Measurements from ENCODE around the gene CCDC171.

- TF ChIP-seq CTCF (IDR thresholded peaks at IDR 0.05), result no peak
- no peak for TF ChIP-seq POLR2A (IDR thresholded peaks at IDR 0.05)
These were observed 64.9 kb downstream of the CCDC171 start for GRCh38 chr9:15617782-15618181.
